ENCODE results near the gene FUT6.
A peak's percentile ranks its signal among the peaks of the same experiment; 100 is the strongest.

FUT6 gene

DNA sequence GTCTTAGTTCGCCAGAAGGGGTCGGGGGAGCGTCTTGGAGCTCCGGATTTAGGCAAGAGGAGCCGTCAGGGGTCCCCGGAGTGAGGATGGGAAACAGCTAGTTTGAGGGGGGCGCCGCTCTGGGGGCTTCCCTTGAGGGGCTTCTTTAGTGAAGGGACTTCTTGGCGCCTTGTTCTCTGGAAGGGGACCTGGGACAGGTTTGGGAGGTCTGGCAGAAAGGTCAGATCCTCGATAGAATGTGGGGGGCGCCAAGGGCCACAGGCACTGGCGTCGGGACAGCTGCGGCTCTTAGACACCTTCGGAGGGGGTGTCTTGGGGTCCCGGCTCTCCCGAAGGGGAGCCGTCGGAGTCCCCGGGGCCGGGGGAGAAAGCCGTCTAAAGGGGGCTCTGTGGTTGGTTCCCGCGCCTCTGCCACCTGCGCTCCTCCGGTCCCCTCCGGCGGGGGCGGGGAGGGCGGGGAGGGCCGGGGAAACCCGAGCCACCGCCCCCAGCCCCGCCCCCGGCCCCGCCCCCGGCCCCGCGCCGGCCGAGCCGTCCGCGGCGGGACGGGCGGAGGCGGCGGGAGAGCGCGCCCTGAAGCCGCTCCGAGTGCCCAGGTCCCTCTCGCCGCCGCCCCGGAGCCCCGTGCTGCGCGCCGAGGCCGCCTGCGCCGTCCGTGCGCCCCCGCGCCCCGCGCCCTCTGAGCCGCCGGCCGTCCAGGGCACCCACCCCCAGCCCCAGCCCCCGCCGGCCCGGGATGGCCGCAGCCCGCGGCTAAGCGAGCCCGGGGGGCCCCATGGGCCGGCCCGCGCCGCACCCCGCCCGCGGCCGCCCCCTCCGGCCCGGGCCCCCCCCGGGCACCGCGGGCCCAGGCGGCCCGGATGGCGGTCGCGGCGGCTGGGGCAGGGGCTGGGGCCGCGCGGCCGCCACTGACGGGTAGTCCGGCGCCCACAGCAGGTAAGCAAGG lies 34.7 kb downstream of the FUT6 start, which contains the start of gene NRTN:
Gene NRTN (plus strand): TSS at position 552 of the 946 bp plus-strand sequence. CDS start 19,099 bp downstream, outside the sequence.
- no peak for DNase-seq (ENCODE audit: low read depth)

DNA sequence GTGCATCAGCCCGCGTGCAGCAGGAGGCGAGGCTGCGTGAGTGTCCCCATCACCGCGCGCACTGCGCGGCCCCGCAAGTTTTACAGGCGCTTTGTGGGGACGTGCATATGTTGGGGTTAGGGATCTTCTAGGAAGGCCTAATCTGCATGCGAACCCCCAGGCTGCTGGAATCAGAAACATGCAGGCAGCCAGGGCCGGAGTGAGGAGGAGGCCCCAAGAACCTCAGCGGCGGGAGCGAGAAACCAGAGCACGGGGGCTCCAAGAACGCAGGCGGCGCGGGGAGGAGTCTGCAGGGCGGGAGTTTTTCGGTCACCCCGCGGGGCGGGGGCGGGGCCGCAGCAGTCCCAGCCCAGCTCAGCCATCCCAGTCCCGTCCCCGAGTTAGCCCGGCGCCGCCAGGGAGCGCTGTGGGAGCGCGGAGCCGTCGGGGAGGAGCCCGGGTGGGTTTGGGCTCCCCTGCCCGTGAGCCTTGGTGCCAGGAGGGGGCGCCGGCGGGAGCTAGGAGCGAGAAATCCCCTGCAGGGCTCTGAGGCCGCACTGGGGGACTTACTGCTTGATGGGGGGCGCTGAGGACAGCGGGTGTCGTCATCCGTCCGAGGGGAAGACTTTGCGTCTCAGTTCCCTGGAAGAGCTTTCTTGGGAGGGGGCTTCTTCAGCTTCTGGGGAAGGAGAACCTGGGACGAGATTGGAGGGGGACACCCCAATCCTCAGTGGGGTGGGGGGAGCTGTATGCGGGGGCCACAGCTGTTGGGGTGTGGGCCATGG lies 35.6 kb downstream of the FUT6 start:
- peak; percentile 79 for DNase-seq (ENCODE audit: low read depth)

DNA sequence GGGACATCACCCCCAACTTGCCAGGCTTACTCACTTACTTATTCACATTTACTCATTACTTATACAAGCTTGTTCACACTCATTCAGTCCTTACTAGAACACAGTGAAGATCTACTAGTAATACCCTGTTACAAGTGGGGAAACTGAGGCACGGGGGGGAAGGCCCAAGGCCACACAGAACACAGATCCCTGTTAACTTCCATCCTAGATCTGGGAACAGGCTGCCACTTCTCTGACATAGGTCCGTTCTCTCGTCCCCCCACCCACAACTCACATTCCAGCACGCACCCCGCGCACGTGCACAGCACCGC lies 36.1 kb downstream of the FUT6 start:
- no peak for DNase-seq (ENCODE audit: low read depth)

DNA sequence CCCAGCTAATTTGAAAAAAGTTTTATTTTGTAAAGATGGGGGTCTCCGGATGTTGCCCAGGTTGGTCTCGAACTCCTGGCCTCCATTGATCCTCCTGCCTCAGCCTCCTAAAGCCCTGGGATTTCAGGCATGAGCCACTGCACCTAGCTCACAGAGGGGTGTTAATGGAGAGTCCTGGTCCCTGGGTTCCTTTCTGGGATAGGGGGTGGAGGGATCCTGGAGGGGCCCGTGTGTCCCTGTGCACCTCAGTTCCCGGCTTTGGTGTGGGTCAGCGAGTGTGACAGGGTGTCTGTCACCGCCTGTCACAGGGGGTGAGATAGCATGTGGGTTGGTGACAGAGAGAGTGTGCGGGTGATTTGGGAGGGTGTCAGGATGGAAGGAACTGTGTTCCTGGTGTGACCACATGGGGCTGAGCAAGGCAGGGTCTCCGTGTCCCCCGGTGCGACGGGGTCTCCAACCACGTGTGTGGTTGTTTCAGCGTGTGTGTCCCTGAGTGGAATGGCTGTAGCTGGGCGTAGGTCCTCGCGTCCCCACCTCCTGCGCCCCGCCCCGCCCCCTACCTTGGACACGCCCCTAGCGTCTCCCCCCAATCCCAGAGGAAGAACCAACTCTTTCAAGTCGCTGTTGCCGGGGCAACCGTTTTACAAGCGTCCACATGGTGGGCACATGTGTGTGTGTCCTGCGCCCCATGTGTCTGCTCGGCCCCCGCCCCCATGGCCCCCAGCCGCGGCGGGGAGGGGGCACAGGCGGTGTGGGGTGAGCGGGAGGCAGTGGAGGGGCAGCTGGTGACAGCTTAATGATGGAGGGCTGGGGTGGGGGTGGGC lies 37.5 kb downstream of the FUT6 start:
- DNase-seq (ENCODE audit: low read depth), result no peak

DNA sequence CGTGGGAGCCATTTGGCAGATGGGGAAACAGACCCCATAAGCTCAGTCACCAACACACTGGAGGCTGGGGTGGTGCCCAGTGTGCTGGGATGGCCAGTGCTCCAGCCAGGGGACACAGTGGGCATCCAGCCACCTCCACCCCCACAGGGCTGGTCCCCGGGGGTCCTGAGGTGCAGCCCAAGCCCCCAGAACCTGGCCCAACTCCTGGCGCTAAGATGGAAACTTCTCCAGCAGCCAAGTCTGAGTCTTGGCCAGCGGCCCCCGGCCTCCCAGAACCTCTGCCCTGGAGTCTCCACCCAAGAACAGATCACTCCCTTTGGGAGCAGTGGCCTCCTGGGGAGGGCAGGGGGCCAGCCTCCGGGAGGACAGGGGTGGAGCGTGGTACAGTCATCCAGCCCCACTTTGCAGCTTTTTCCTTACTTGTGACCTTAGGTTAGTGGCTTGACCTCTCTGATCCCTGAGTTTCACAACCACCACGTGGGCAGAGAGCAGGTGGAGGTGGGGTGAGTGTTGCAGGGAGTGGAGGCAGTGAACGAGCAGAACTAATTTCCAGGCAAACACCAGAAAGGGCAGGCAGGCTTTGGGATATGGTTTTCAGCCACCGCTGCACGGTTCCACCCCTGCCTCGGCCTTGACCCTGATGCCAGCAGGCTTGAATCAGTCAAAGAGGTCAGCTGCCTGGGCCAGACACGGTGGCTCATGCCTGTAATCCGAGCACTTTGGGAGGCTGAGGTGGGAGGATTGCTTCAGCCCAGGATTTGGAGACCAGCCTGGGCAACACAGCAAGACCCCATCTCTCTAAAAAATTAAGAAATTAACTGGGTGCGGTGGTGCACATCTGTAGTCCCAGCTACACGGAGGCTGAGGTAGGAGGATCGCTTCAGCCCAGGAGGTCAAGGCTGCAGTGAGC lies 38.9 kb downstream of the FUT6 start:
- DNase-seq (ENCODE audit: low read depth), result no peak

DNA sequence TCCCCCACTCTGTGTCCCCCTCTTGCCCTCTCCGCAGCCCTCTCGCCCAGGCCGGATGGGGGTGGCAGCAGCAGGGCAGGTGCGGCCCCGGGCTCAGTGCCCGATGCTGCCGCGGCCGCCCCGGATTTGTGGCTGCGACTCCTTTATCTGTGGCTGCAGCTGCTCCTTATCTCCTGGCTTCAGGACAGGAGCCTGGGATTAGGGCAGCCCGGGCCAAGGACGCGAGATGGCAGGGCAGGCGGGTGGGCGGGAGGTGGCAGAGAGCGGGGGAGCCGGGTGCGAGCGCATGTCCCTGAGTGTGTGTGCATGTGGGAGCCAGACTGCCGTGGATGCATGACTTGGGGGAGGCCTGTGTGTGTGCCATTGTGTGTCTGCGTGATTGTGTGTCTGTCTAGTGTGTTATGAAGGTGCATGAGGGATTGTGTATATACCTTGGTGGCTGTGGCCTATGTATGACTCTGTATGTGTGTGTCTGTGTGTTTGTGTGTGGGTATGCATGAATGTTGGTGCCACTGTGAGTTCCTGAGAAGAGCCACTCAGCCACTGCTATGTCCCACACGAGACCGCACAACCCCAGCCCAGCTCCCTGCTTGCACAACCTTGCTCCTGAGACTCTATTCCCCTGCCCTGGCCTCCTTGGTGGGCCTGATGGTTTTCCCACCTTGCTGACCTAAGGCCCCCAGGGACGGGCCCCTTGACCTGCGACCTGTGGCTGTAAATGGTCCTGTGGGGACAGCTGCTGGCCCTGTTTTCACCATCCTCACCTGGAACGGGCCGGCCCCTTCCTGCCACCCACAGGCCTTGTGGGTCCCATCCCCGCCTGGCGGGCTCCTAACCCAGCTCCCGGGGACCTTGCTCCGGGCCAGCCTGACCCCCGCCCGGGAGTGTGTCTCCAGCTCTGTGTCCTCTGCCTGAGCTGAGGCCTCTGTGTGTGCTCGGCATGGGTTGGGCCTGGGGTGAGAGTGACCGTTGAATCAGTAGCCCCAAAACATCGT lies 40.0 kb downstream of the FUT6 start:
- no peak for DNase-seq (ENCODE audit: low read depth)

DNA sequence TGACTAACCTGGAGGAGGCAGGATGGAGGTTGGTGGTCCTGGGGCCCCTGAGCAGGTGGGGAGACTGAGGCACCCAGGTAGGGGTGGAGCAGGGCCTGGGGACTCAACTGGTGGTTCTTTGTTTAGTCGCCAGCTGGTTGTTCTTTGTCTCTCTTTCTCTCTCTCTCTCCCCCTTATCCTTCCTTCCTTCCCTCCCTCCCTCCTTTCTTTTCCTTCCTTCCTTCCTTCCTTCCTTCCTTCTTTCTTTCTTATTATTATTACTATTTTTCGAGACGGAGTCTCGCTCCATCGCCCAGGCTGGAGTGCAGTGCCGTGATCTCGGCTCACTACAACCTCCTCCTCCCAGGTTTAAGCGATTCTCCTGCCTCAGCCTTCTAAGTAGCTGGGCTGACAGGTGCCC lies 41.3 kb downstream of the FUT6 start:
- no peak for DNase-seq (ENCODE audit: low read depth)

DNA sequence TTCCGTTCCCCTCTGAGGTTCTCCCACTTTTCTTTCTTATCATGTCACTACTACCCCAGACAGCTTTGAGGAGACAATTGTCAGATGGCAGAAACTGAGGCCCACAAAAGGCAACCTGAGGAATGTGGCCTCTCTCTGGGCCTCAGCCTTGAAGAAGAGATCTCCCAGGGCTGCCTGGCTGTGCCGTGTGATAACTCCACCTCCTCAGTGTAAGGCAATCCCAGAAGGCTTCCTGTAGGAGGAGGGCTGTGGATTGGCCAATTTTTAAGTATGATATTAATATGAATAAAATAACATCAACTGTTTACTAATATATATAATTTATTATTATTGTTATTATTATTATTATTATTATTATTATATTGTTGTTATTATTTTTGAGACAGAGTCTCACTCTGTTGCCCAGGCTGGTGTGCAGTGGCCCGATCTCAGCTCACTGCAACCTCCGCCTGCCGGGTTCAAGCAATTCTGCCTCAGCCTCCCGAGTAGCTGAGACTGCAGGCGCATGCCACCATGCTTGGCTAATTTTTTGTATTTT lies 44.1 kb downstream of the FUT6 start:
- no peak for DNase-seq (ENCODE audit: low read depth)

DNA sequence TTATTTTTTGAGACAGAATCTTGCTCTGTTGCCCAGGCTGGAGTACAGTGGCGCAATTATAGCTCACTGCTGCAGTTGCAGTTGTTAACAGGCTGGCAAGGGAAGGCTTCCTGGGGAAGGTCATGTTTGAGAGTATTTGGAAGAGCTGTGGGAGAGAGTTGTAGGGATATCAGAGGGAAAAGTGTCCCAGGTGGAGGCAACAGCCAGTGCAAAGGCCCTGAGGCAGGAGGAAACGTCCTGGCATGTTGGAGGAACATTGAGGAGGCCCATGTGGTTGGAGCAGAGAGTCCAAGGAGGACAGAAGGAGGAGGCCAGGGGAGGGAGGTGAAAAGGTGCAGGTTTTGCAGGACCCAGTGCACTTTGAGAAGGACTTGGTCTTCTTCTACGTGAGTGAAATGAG lies 46.3 kb downstream of the FUT6 start:
- DNase-seq (ENCODE audit: low read depth), result no peak

DNA sequence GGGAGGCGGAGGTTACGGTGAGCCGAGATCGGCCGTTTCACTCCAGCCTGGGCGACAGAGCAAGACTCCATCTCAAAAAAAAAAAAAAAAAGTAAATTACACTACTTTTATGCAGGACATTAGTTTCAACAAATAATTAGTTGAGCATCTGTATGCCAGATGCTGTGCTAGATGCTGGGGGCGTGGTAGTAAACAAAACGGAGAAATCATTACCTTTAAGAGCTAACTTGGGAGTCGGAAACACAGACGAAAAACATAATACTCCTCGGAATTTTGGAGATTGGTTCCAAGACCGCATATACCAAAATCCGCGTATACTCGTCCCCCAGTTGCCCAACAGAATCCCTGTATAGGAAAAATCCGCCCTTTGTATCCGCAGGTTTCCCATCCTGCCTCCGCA lies 47.3 kb downstream of the FUT6 start:
- no peak for DNase-seq (ENCODE audit: low read depth)

DNA sequence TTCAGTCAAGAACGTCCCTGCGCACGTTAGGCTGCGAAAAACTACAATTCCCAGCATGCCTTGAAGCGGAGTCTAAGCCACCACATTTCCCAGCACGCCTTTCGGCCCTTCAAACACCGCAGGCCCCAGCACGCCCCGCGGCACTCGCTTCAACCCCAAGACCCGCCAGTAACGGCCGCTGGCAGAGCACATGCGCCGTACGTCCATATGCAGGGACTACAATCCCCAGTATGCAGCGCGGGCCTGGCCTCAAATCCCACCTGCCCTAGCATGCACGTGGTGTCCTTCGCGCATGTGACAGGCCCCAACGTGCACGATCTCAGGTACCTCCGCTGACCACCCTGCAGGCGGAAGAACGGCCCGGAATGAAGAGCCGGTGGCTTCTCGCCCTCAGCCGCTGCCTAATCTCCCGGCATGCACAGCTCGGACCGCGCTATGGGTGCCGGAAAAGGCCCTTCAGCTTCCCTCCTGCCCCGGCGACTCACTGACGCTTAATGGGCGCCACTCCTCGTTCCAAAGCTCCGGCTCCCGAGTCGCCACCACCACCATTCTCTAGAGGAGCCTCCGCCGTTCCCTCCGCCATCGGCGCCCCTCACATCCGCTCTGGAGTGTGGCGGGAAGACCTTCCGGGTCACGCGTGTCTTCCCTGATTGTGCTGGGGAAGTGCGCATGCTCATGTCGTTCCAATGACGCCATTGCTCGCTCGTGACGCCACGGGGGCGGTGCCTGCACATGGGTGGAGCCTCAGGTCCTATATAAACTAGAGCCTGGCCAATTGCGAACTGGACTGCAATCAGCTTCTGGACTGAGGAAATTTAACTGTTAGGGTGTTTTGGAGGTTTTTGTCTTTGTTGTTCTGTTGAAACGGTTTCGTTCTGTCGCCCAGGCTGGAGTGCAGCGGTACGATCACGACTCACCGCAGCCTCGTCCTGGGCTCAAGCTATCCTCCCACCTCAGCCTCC lies 48.7 kb downstream of the FUT6 start, which contains the start of gene DUS3L:
Gene DUS3L (minus strand): TSS at position 605 of the 962 bp plus-strand sequence. CDS start 22 bp downstream, at position 583.
- peak; percentile 87 for DNase-seq (ENCODE audit: low read depth)

DNA sequence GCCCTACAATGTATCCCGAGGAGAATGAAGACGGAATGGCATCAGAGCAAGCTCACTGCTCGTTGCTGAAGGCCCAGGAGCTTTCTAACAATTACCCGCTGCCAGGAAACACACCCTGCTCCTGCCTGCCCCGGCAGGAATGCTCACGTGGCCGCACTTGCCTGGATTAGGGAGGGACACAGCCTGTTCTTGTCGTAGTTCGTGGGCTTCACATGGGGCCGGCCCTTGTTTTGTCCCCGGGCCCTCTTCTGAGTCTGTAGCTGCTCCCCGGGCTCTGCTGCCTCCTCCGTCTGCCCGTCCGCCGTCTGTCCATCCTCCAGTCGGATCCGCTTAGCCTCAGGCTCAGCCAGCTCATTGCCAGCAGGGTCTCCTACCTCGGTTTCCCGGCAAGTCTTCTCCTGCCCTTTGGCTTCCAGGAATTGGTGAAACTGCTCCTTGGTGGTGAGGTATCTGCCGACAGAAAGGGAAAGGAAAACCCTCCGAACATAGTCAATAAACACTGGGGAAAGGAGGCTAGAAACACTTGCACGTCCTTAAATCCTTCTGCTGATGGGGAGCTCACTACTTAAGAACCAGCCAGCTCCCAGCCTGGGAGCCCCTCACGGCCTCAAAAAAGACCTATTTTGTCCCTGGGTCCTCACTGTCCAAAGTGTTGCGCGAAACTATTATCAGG lies 49.5 kb downstream of the FUT6 start:
- no peak for DNase-seq (ENCODE audit: low read depth)

DNA sequence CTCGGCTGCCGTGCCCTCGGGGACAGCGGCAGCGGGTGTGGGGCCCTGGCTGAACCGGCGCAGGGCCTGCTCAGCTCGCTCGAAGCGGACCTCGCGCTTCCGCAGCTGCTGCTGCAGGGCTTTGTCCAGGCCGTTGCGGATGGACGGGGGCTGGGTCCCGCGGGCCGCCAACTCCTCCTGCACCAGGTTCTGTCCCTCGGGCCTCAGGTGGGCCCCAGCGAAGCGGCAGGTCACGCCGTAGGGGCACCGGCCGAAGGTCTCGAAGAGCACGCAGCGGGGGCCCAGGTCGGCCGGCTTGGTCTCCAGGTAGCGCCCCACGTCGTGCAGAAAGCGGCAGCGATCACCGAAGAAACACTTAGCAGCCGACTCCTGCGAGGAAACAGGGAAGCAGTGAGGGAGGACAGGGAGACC lies 50.1 kb downstream of the FUT6 start:
- DNase-seq (ENCODE audit: low read depth), result no peak

DNA sequence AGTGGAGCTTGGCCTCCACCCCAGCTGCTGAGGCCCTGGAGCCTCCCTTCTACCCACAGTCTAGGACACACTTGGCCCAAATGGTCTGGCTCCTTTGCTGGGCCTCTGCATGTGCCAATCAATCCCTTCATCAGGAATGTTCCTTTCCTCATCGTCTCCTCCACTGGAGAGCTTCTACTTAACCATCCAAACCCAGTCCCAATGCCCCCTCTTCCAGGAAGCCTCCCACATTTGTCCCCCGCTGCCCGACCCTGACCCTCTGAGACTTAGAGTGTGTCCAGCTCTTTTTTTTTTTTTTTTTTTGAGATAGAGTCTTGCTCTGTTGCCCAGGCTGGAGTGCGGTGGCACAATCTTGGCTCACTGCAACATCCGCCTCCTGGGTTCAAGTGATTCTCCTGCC lies 51.1 kb downstream of the FUT6 start:
- DNase-seq (ENCODE audit: low read depth), result no peak

DNA sequence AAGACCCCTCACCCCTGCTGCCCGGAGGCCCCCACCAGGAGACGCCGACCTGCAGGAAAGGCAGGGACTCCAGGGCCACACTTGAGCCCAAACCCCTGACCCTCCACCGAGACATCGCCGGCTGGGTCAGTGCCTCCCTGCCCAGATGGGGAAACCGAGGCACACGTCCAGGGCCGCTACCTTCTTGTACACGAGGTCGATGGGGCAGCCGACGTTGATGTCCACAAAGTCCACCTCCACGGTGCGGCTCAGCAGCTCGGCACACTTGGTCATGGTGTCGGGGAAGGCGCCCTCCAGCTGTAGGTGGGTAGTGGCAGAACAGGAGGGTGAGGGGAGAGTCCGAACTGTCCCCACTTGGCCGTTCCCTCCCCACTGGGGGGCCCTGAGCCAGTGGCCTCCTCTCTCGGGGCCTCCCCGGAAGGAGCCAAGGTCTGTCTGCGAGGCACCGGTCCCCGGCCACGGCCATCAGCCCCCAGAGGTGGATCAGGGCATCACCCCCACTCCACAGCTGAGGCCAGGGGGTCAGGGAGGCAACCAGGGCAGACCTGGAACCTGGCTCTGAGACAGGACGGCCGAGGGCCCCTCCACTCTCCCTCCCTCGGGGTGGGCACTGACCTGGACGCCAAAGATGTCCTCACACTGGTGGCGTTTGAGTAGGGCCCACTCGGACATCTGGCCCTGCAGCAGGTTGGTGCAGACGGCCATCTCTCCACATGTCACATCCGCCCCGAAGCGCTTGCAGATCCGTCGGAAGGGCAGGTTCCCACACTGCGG lies 51.9 kb downstream of the FUT6 start:
- DNase-seq (ENCODE audit: low read depth), result no peak

DNA sequence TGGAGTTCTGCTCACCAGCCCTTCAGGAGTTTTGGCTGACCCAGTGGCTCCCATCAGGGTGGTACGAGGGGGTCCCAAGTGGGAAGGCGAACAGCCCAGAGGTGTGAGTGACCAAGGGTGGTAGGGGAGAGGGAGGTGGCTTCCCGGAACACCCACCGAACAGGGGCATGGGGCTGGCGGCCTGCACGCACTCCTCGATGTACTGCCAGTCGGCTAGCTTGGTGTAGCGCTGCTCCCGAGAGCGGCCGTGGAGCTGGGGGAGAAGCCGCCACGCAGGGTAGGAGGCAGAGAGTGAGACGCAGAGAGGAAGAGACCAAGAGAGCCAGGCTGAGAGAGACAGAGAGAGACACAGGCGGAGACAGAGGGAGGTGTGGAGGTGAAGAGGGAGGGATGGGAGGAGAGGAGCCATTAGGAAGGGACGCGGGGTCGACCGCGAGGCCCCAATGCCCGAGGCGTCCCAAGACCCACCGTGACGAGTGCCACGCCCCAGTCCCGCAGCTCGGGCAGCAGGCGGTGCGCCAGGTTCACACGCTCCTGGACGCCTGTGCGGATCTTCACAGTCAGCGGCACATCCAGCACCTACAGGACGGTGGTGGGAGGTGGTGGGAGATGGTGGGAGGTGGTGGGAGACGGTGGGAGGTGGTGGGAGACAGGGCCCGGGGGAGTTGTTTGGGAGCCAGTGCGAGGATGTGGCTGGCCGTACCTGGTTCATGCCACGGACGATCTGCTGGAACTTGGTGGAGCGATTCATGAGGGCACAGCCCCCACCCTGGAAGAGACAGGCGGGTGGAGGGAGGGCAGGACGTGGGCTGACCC lies 52.7 kb downstream of the FUT6 start:
- DNase-seq (ENCODE audit: low read depth), result no peak

Measured in stimulated activated CD8-positive, alpha-beta memory T cell treated with anti-CD3 and anti-CD28 coated beads, Interleukin-12 subunit alpha, Interleukin-12 subunit beta, amount 100 ng/mL, for 4 hours (primary cell).